IPS-20b (cell line): ENCODE measurements around the gene MBOAT1.

Experiments used
- H3K27ac ChIP-seq: one replicate; pipeline ENCODE4 v1.5.1; 2013; ENCODE audit warnings: low read length
- H3K27me3 ChIP-seq: 2 replicates; pipeline ENCODE4 v1.6.1; 2013; ENCODE audit warnings: mild to moderate bottlenecking, low read length, inconsistent platforms; ENCODE audit not compliant: insufficient read depth
- H3K36me3 ChIP-seq: 2 replicates; pipeline ENCODE4 v1.6.1; 2013; ENCODE audit warnings: low read depth, mild to moderate bottlenecking, inconsistent platforms, low read length, moderate library complexity; ENCODE audit not compliant: insufficient read depth
- H3K4me1 ChIP-seq: 2 replicates; pipeline ENCODE4 v1.6.1; 2013; ENCODE audit warnings: mild to moderate bottlenecking, control low read depth, inconsistent platforms, low read length, moderate library complexity; ENCODE audit not compliant: insufficient read depth
- H3K4me3 ChIP-seq: 2 replicates; pipeline ENCODE4 v1.5.1; 2013; ENCODE audit warnings: mild to moderate bottlenecking, low read length, inconsistent platforms
- H3K9ac ChIP-seq: 2 replicates; pipeline ENCODE4 v1.6.1; 2013; ENCODE audit warnings: low read depth, mild to moderate bottlenecking, inconsistent platforms, low read length, moderate library complexity
- H3K9me3 ChIP-seq: 2 replicates; pipeline ENCODE4 v1.6.1; 2013; ENCODE audit warnings: mild to moderate bottlenecking, low read depth, low read length, inconsistent platforms; ENCODE audit not compliant: insufficient read depth

MBOAT1 gene

GRCh38 chr6:20243288-20243687 is 31.0 kb upstream of the MBOAT1 start:
- H3K27me3 ChIP-seq, result no peaks in the 10 kb centered on the region
- no peaks in the 10 kb centered on the region; the same call in 1 of the 2 replicates for H3K9me3 ChIP-seq
- H3K9ac ChIP-seq, result no peak overlapping the region
- no peak overlapping the region for H3K4me3 ChIP-seq
- peaks cover 8% of the 10 kb centered on the region for H3K4me1 ChIP-seq
- H3K27ac ChIP-seq, result no peak overlapping the region
- no peaks in the 10 kb centered on the region for H3K36me3 ChIP-seq

GRCh38 chr6:20242397-20242796 is 30.1 kb upstream of the MBOAT1 start:
- H3K4me3 ChIP-seq, result no peak overlapping the region
- no peaks in the 10 kb centered on the region for H3K36me3 ChIP-seq
- no peaks in the 10 kb centered on the region for H3K27me3 ChIP-seq
- H3K4me1 ChIP-seq, result peaks cover 8% of the 10 kb centered on the region
- no peaks in the 10 kb centered on the region; the same call in 1 of the 2 replicates for H3K9me3 ChIP-seq
- H3K9ac ChIP-seq, result no peak overlapping the region
- H3K27ac ChIP-seq, result no peak overlapping the region

- Histone ChIP-seq H3K4me1 (peaks cover 8% of the 10 kb centered on the region), H3K27me3 (no peaks in the 10 kb centered on the region), H3K9me3 (no peaks in the 10 kb centered on the region; the same call in 1 of the 2 replicates), H3K9ac (no peak overlapping the region), H3K4me3 (no peak overlapping the region), H3K36me3 (no peaks in the 10 kb centered on the region), H3K27ac (no peak overlapping the region)
Measured at GRCh38 chr6:20241102-20241501, 28.8 kb upstream of the MBOAT1 start.

GRCh38 chr6:20238688-20239587 is 26.7 kb upstream of the MBOAT1 start:
- no peak overlapping the region for H3K9ac ChIP-seq
- H3K27ac ChIP-seq, result no peak overlapping the region
- no peaks in the 10 kb centered on the region for H3K27me3 ChIP-seq
- H3K36me3 ChIP-seq, result no peaks in the 10 kb centered on the region
- no peak overlapping the region for H3K4me3 ChIP-seq
- H3K4me1 ChIP-seq, result peaks cover 8% of the 10 kb centered on the region
- H3K9me3 ChIP-seq, result no peaks in the 10 kb centered on the region; the same call in 1 of the 2 replicates

GRCh38 chr6:20237677-20238460 is 25.6 kb upstream of the MBOAT1 start:
- H3K36me3 ChIP-seq, result no peaks in the 10 kb centered on the region
- H3K4me3 ChIP-seq, result no peak overlapping the region
- H3K4me1 ChIP-seq, result peaks cover 8% of the 10 kb centered on the region
- H3K9ac ChIP-seq, result no peak overlapping the region
- no peaks in the 10 kb centered on the region for H3K9me3 ChIP-seq
- no peaks in the 10 kb centered on the region for H3K27me3 ChIP-seq
- no peak overlapping the region for H3K27ac ChIP-seq

GRCh38 chr6:20236909-20237600 is 24.8 kb upstream of the MBOAT1 start:
- Histone ChIP-seq H3K4me1 (peaks cover under 1% of the 10 kb centered on the region), H3K27me3 (no peaks in the 10 kb centered on the region), H3K36me3 (no peaks in the 10 kb centered on the region), H3K9me3 (no peaks in the 10 kb centered on the region), H3K27ac (no peak overlapping the region), H3K9ac (no peak overlapping the region), H3K4me3 (no peak overlapping the region)

- Histone ChIP-seq H3K4me1 (no peaks in the 10 kb centered on the region), H3K4me3 (no peak overlapping the region), H3K9me3 (no peaks in the 10 kb centered on the region), H3K9ac (no peak overlapping the region), H3K27me3 (no peaks in the 10 kb centered on the region), H3K27ac (no peak overlapping the region), H3K36me3 (no peaks in the 10 kb centered on the region)
Measured at GRCh38 chr6:20236344-20236743, 24.1 kb upstream of the MBOAT1 start.

GRCh38 chr6:20235041-20235440 is 22.8 kb upstream of the MBOAT1 start:
- no peak overlapping the region for H3K9ac ChIP-seq
- no peaks in the 10 kb centered on the region for H3K27me3 ChIP-seq
- H3K36me3 ChIP-seq, result no peaks in the 10 kb centered on the region
- no peak overlapping the region for H3K4me3 ChIP-seq
- no peaks in the 10 kb centered on the region for H3K9me3 ChIP-seq
- no peaks in the 10 kb centered on the region for H3K4me1 ChIP-seq
- no peak overlapping the region for H3K27ac ChIP-seq

GRCh38 chr6:20234136-20234535 is 21.9 kb upstream of the MBOAT1 start:
- H3K27ac ChIP-seq, result no peak overlapping the region
- H3K27me3 ChIP-seq, result no peaks in the 10 kb centered on the region
- H3K9me3 ChIP-seq, result no peaks in the 10 kb centered on the region
- H3K4me1 ChIP-seq, result no peaks in the 10 kb centered on the region
- no peak overlapping the region for H3K4me3 ChIP-seq
- H3K36me3 ChIP-seq, result no peaks in the 10 kb centered on the region
- H3K9ac ChIP-seq, result no peak overlapping the region

GRCh38 chr6:20233007-20233730 is 20.9 kb upstream of the MBOAT1 start:
- no peaks in the 10 kb centered on the region for H3K36me3 ChIP-seq
- no peaks in the 10 kb centered on the region for H3K27me3 ChIP-seq
- H3K27ac ChIP-seq, result no peak overlapping the region
- no peaks in the 10 kb centered on the region for H3K9me3 ChIP-seq
- no peak overlapping the region for H3K4me3 ChIP-seq
- no peaks in the 10 kb centered on the region for H3K4me1 ChIP-seq
- no peak overlapping the region for H3K9ac ChIP-seq

- Histone ChIP-seq H3K36me3 (no peaks in the 10 kb centered on the region), H3K4me1 (no peaks in the 10 kb centered on the region)
Measured at GRCh38 chr6:20232188-20232587, 19.9 kb upstream of the MBOAT1 start.

More at GRCh38 chr6:20232188-20232587, 19.9 kb upstream of the MBOAT1 start:
- Histone ChIP-seq H3K9me3 (no peaks in the 10 kb centered on the region), H3K9ac (no peak overlapping the region), H3K4me3 (no peak overlapping the region), H3K27ac (no peak overlapping the region), H3K27me3 (no peaks in the 10 kb centered on the region)
